WTC11 (cell line): ENCODE measurements around the gene HOXA13. TPM values are rescaled to one million over a fixed set of nuclear protein-coding genes. Genes with fewer than 3 reads are reported as not detected.

Experiments used
- ATAC-seq: fragments of 200-7000 bp; cut with Tn5 transposase; 2 replicates; pipeline ENCODE4 v1.10.0; 2021; ENCODE audit warnings: mild to moderate bottlenecking, moderate library complexity
- CTCF ChIA-PET: fragments of 300-600 bp; sonication (Branson Sonifier 250); formaldehyde crosslinking; loops from one replicate; lab custom pipeline; 2021; ENCODE audit warnings: antibody characterized with exemption; lab: Charles Lee
- POLR2A ChIA-PET: fragments of 350-600 bp; sonication (Branson Sonifier 250); formaldehyde crosslinking; loops from one replicate; lab custom pipeline; 2021; ENCODE audit warnings: antibody characterized with exemption; lab: Charles Lee
- DNase-seq: peaks from one replicate; pipeline ENCODE4 v3.0.0; 2021; ENCODE audit warnings: low spot score
- H3K27ac Mint-ChIP-seq: 2 replicates; pipeline ENCODE4 v1.8.0; 2021; ENCODE audit warnings: mixed read lengths
- H3K27me3 Mint-ChIP-seq: 2 replicates; pipeline ENCODE4 v1.8.0; 2021; ENCODE audit warnings: low read depth, mild to moderate bottlenecking, moderate library complexity, mixed read lengths
- H3K36me3 Mint-ChIP-seq: 2 replicates; pipeline ENCODE4 v1.8.0; 2021; ENCODE audit warnings: mixed read lengths
- H3K4me1 Mint-ChIP-seq: 2 replicates; pipeline ENCODE4 v1.8.0; 2022; ENCODE audit warnings: mixed read lengths
- H3K4me3 Mint-ChIP-seq: 2 replicates; pipeline ENCODE4 v1.8.0; 2021; ENCODE audit warnings: mild to moderate bottlenecking, moderate library complexity, mixed read lengths
- H3K9me3 Mint-ChIP-seq: 2 replicates; pipeline ENCODE4 v1.8.0; 2021; ENCODE audit warnings: mixed read lengths
- CBFB ChIP-seq: sonication (generic); formaldehyde crosslinking; IDR thresholded peaks from 2 replicates; pipeline ENCODE4 v1.8.1; 2022; ENCODE audit warnings: mild to moderate bottlenecking, low read depth, missing genetic modification reagents
- CDX4 ChIP-seq: fragments of 250-450 bp; sonication (Bioruptor Pico); IDR thresholded peaks from 2 replicates; pipeline ENCODE4 v1.9.0; 2021; ENCODE audit warnings: moderate library complexity, mild to moderate bottlenecking, inconsistent platforms, borderline replicate concordance
- CREB1 ChIP-seq: sonication (generic); formaldehyde crosslinking; IDR thresholded peaks from 2 replicates; pipeline ENCODE4 v1.8.0; 2023; ENCODE audit warnings: mild to moderate bottlenecking, missing genetic modification reagents
- CREM ChIP-seq: sonication (generic); formaldehyde crosslinking; IDR thresholded peaks from 2 replicates; pipeline ENCODE4 v1.8.1; 2022; ENCODE audit warnings: mild to moderate bottlenecking, missing genetic modification reagents, moderate library complexity
- ESRRA ChIP-seq: sonication (generic); formaldehyde crosslinking; IDR thresholded peaks from 2 replicates; pipeline ENCODE4 v1.8.1; 2022; ENCODE audit warnings: mild to moderate bottlenecking, missing genetic modification reagents, borderline replicate concordance
- FOXK1 ChIP-seq: sonication (generic); formaldehyde crosslinking; IDR thresholded peaks from 2 replicates; pipeline ENCODE4 v1.8.0; 2022; ENCODE audit warnings: mild to moderate bottlenecking, moderate library complexity, missing genetic modification reagents
- HMGXB4 ChIP-seq: sonication (generic); formaldehyde crosslinking; IDR thresholded peaks from 2 replicates; pipeline ENCODE4 v1.8.1; 2023; ENCODE audit warnings: mild to moderate bottlenecking, moderate library complexity, missing genetic modification reagents
- MXD4 ChIP-seq: fragments of 250-450 bp; sonication (Bioruptor Pico); IDR thresholded peaks from 2 replicates; pipeline ENCODE4 v1.8.0; 2021; ENCODE audit warnings: mild to moderate bottlenecking, moderate library complexity, borderline replicate concordance
- MYBL2 ChIP-seq: sonication (generic); formaldehyde crosslinking; IDR thresholded peaks from 2 replicates; pipeline ENCODE4 v1.8.1; 2023; ENCODE audit warnings: mild to moderate bottlenecking, moderate library complexity, missing genetic modification reagents
- NFATC4 ChIP-seq: fragments of 250-450 bp; sonication (Bioruptor Pico); IDR thresholded peaks from 2 replicates; pipeline ENCODE4 v1.9.0; 2021; ENCODE audit warnings: mild to moderate bottlenecking
- NFE2L1 ChIP-seq: sonication (generic); formaldehyde crosslinking; IDR thresholded peaks from 2 replicates; pipeline ENCODE4 v1.8.1; 2023; ENCODE audit warnings: missing genetic modification reagents
- NR3C1 ChIP-seq: sonication (generic); formaldehyde crosslinking; conservative IDR thresholded peaks from 2 replicates; pipeline ENCODE4 v1.8.1; 2023; ENCODE audit warnings: low read depth, mild to moderate bottlenecking, missing genetic modification reagents
- PRDM15 ChIP-seq: sonication (generic); formaldehyde crosslinking; IDR thresholded peaks from 2 replicates; pipeline ENCODE4 v1.8.0; 2022; ENCODE audit warnings: missing genetic modification reagents
- TCF7 ChIP-seq: sonication (generic); formaldehyde crosslinking; IDR thresholded peaks from 2 replicates; pipeline ENCODE4 v1.8.0; 2022; ENCODE audit warnings: mild to moderate bottlenecking, low read depth, missing genetic modification reagents, moderate library complexity
- ZBTB21 ChIP-seq: sonication (generic); formaldehyde crosslinking; IDR thresholded peaks from 2 replicates; pipeline ENCODE4 v1.8.1; 2023; ENCODE audit warnings: mild to moderate bottlenecking, missing genetic modification reagents, borderline replicate concordance
- ZNF232 ChIP-seq: sonication (generic); formaldehyde crosslinking; IDR thresholded peaks from 2 replicates; pipeline ENCODE4 v1.8.0; 2022; ENCODE audit warnings: mild to moderate bottlenecking, missing genetic modification reagents
- total RNA-seq: library from RNA; stranded (reverse); gene quantifications from 3 replicates; pipeline ENCODE4 v1.2.3, GENCODE V29; 2021
- TF ChIP-seq, protein P1 (sequence below): sonication (generic); formaldehyde crosslinking; IDR thresholded peaks from 2 replicates; pipeline ENCODE4 v1.8.1; 2023; ENCODE audit warnings: mild to moderate bottlenecking, missing genetic modification reagents
- TF ChIP-seq, protein P2 (sequence below): sonication (generic); formaldehyde crosslinking; IDR thresholded peaks from 2 replicates; pipeline ENCODE4 v1.8.0; 2022; ENCODE audit warnings: mild to moderate bottlenecking, missing genetic modification reagents
- TF ChIP-seq, protein P3 (sequence below): sonication (generic); formaldehyde crosslinking; IDR thresholded peaks from 2 replicates; pipeline ENCODE4 v1.8.1; 2022; ENCODE audit warnings: mild to moderate bottlenecking, missing genetic modification reagents, moderate library complexity, borderline replicate concordance
- TF ChIP-seq, protein P4 (sequence below): sonication (generic); formaldehyde crosslinking; IDR thresholded peaks from 2 replicates; pipeline ENCODE4 v1.8.1; 2023; ENCODE audit warnings: mild to moderate bottlenecking, missing genetic modification reagents, moderate library complexity

Gene HOXA13
- total RNA-seq, 1 experiment from 2014 or later: not detected

- POLR2A ChIA-PET: interaction anchor here (1.1 to 1.4 kb wide), 2 partner anchors 11 to 50 kb away, joined by 3 read pairs; no protein-coding TSS in a partner anchor
- CTCF ChIA-PET: interaction anchor here (0.9 to 2.5 kb wide), 10 partner anchors 10 to 895 kb away, joined by 3 to 20 read pairs (median 5); partner anchors contain the start of genes HIBADH and HOXA5
- Mint-ChIP-seq H3K27ac (no peak overlapping the region), H3K36me3 (no peaks in the 10 kb centered on the region), H3K9me3 (no peaks in the 10 kb centered on the region), H3K27me3 (peaks cover 96% of the 10 kb centered on the region), H3K4me1 (peaks cover 24% of the 10 kb centered on the region), H3K4me3 (peak overlapping the region; percentile 52)
- TF ChIP-seq NFE2L1 (CRISPR knock-in tag) (no peak), FOXK1 (CRISPR knock-in tag) (no peak), NFATC4 (CRISPR knock-in tag) (no peak), PRDM15 (CRISPR knock-in tag) (no peak), ZNF232 (CRISPR knock-in tag) (no peak), MYBL2 (CRISPR knock-in tag) (no peak)
- TF ChIP-seq, protein P1, sequence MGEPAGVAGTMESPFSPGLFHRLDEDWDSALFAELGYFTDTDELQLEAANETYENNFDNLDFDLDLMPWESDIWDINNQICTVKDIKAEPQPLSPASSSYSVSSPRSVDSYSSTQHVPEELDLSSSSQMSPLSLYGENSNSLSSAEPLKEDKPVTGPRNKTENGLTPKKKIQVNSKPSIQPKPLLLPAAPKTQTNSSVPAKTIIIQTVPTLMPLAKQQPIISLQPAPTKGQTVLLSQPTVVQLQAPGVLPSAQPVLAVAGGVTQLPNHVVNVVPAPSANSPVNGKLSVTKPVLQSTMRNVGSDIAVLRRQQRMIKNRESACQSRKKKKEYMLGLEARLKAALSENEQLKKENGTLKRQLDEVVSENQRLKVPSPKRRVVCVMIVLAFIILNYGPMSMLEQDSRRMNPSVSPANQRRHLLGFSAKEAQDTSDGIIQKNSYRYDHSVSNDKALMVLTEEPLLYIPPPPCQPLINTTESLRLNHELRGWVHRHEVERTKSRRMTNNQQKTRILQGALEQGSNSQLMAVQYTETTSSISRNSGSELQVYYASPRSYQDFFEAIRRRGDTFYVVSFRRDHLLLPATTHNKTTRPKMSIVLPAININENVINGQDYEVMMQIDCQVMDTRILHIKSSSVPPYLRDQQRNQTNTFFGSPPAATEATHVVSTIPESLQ (CRISPR knock-in tag): no peak
- peak; percentile 40 for ATAC-seq
- peak; percentile 55 for DNase-seq
Observed at GRCh38 chr7:27198871-27199801, 755 bp downstream of the HOXA13 start.

DNA sequence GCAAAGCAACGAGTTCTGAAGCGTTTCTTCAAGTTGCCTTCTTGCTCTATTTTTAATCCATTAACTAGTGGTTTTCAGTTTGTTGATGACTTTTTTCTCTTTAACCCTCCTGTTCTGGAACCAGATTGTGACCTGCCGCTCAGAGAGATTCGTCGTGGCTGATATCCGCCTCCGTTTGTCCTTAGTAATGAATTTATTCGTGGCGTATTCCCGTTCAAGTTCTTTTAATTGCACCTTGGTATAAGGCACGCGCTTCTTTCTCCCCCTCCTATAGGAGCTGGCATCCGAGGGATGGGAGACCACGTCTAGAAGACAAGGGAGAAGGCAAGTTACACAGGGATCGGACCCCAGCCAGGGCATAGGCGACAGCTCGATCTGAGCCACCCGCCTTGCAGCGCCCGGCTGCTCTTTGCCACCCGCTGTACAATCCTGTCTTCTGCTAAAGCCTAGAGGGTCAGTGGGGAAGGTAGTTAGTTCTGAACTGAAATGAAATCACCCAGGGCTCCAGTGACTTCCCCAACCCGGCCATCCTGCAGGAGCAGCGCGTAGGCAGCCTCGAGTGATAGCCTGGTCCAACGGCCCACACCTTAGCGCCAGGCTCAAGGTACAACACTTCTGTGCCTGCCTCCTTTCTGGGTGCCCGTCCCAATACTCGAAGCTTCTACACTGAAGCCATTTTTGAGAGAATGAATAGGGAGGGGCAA, 1.6 kb downstream of the HOXA13 start:
- Mint-ChIP-seq H3K27me3 (peaks cover 96% of the 10 kb centered on the region), H3K27ac (no peak overlapping the region)
- no peak for DNase-seq
- ATAC-seq: no peak
- TF ChIP-seq, protein P2, sequence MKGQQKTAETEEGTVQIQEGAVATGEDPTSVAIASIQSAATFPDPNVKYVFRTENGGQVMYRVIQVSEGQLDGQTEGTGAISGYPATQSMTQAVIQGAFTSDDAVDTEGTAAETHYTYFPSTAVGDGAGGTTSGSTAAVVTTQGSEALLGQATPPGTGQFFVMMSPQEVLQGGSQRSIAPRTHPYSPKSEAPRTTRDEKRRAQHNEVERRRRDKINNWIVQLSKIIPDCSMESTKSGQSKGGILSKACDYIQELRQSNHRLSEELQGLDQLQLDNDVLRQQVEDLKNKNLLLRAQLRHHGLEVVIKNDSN (CRISPR knock-in tag): no peak
- TF ChIP-seq NR3C1 (no peak), CREB1 (CRISPR knock-in tag) (no peak), ESRRA (CRISPR knock-in tag) (no peak), TCF7 (CRISPR knock-in tag) (no peak), ZBTB21 (no peak), MXD4 (CRISPR knock-in tag) (no peak), CBFB (no peak), CDX4 (CRISPR knock-in tag) (no peak), CREM (no peak), HMGXB4 (no peak)
- TF ChIP-seq, protein P3, sequence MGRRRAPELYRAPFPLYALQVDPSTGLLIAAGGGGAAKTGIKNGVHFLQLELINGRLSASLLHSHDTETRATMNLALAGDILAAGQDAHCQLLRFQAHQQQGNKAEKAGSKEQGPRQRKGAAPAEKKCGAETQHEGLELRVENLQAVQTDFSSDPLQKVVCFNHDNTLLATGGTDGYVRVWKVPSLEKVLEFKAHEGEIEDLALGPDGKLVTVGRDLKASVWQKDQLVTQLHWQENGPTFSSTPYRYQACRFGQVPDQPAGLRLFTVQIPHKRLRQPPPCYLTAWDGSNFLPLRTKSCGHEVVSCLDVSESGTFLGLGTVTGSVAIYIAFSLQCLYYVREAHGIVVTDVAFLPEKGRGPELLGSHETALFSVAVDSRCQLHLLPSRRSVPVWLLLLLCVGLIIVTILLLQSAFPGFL (CRISPR knock-in tag): no peak
- TF ChIP-seq, protein P4, sequence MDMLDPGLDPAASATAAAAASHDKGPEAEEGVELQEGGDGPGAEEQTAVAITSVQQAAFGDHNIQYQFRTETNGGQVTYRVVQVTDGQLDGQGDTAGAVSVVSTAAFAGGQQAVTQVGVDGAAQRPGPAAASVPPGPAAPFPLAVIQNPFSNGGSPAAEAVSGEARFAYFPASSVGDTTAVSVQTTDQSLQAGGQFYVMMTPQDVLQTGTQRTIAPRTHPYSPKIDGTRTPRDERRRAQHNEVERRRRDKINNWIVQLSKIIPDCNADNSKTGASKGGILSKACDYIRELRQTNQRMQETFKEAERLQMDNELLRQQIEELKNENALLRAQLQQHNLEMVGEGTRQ (CRISPR knock-in tag): no peak
- TF ChIP-seq, all 79 proteins: peak for 0
- ChIA-PET CTCF (interaction anchor here (1.3 to 2.5 kb wide), 6 partner anchors 11 to 576 kb away, joined by 3 to 20 read pairs (median 10); partner anchors contain the start of gene HOXA5), POLR2A (interaction anchor here (1.4 kb wide), 1 partner anchor 51 kb away, joined by 3 read pairs; no protein-coding TSS in a partner anchor)
- peaks cover 26% of the 10 kb centered on the region for H3K4me1 Mint-ChIP-seq
- no peak overlapping the region; the same call in 1 of the 2 replicates for H3K4me3 Mint-ChIP-seq
- no peaks in the 10 kb centered on the region for H3K9me3 Mint-ChIP-seq
- no peaks in the 10 kb centered on the region for H3K36me3 Mint-ChIP-seq
